Liver (tissue), 9 donors: ENCODE results near the gene SELENOO. TPM values are rescaled to one million over a fixed set of nuclear protein-coding genes. Genes with fewer than 3 reads are reported as not detected.

Experiments used
- DNase-seq: peaks from one replicate; pipeline ENCODE4 v3.0.0-alpha.2; 2017; ENCODE audit warnings: low spot score
- H3K27ac ChIP-seq, 2 donors: one replicate each; pipeline ENCODE4 v1.7.0; 2013; ENCODE audit warnings: inconsistent platforms in 2 of 2, low read length in 2 of 2, control low read depth in 1 of 2, low read depth in 1 of 2, mild to moderate bottlenecking in 1 of 2
- H3K27me3 ChIP-seq, 4 donors: one replicate each; pipeline versions ENCODE4 v1.6.1 to v1.7.0; 2013; ENCODE audit warnings: low read length in 3 of 4, inconsistent platforms in 1 of 4, mild to moderate bottlenecking in 1 of 4, moderate library complexity in 1 of 4; ENCODE audit not compliant: control insufficient read depth in 4 of 4, insufficient read depth in 4 of 4
- H3K36me3 ChIP-seq, 4 donors: one replicate each; pipeline versions ENCODE4 v1.6.1 to v1.7.0; 2013; ENCODE audit warnings: low read length in 3 of 4, mild to moderate bottlenecking in 3 of 4, low read depth in 1 of 4, moderate library complexity in 1 of 4; ENCODE audit not compliant: control insufficient read depth in 4 of 4, insufficient read depth in 3 of 4
- H3K4me1 ChIP-seq, 4 donors: one replicate each; pipeline versions ENCODE4 v1.6.1 to v1.7.0; 2013; ENCODE audit warnings: low read length in 3 of 4, mild to moderate bottlenecking in 3 of 4, moderate library complexity in 1 of 4; ENCODE audit not compliant: control insufficient read depth in 4 of 4, insufficient read depth in 4 of 4
- H3K4me3 ChIP-seq, 3 donors: one replicate each; pipeline versions ENCODE4 v1.6.1 to v1.7.0; 2013; ENCODE audit warnings: low read length in 3 of 3, control low read depth in 1 of 3, low read depth in 1 of 3, mild to moderate bottlenecking in 1 of 3
- H3K9ac ChIP-seq, 2 donors: one replicate each; pipeline ENCODE4 v1.7.0; 2013; ENCODE audit warnings: low read length in 2 of 2, mild to moderate bottlenecking in 2 of 2, moderate library complexity in 2 of 2, control low read depth in 1 of 2, low read depth in 1 of 2
- H3K9me3 ChIP-seq, 4 donors: one replicate each; pipeline versions ENCODE4 v1.6.1 to v1.7.0; 2013; ENCODE audit warnings: low read length in 3 of 4; ENCODE audit not compliant: control insufficient read depth in 4 of 4
- ATF3 ChIP-seq: IDR thresholded peaks from 2 replicates; pipeline ENCODE4 v1.6.1; 2016; ENCODE audit warnings: antibody characterized with exemption
- CTCF ChIP-seq: fragments of 150-350 bp; IDR thresholded peaks from 2 replicates; pipeline ENCODE4 v1.5.1; 2017; ENCODE audit warnings: improper control_type of control experiment, low read depth, low read length; ENCODE audit not compliant: missing input control
- FOXA2 ChIP-seq: IDR thresholded peaks from 2 replicates; pipeline ENCODE4 v1.6.1; 2016; ENCODE audit warnings: antibody characterized with exemption
- GABPA ChIP-seq, 2 donors: IDR thresholded peaks in 1 of 2; conservative IDR thresholded peaks in 1 of 2; 2 replicates each; pipeline ENCODE4 v1.6.1; 2016; ENCODE audit warnings: antibody characterized with exemption in 2 of 2, mild to moderate bottlenecking in 1 of 2, moderate library complexity in 1 of 2
- HNF4A ChIP-seq, 2 donors: conservative IDR thresholded peaks; 2 replicates each; pipeline ENCODE4 v1.6.1; 2016; ENCODE audit warnings: antibody characterized with exemption in 2 of 2, mild to moderate bottlenecking in 2 of 2
- HNF4G ChIP-seq: IDR thresholded peaks from 2 replicates; pipeline ENCODE4 v1.6.1; 2016; ENCODE audit warnings: antibody characterized with exemption
- RAD21 ChIP-seq, 2 donors: IDR thresholded peaks; 2 replicates each; pipeline ENCODE4 v1.6.1; 2016; ENCODE audit warnings: antibody characterized with exemption in 2 of 2, mild to moderate bottlenecking in 2 of 2
- REST ChIP-seq: IDR thresholded peaks from 2 replicates; pipeline ENCODE4 v1.6.1; 2016; ENCODE audit warnings: antibody characterized with exemption, mild to moderate bottlenecking
- RXRA ChIP-seq, 2 donors: IDR thresholded peaks; 2 replicates each; pipeline ENCODE4 v1.6.1; 2017 to 2018; ENCODE audit warnings: antibody characterized with exemption in 2 of 2, mild to moderate bottlenecking in 1 of 2
- SP1 ChIP-seq: IDR thresholded peaks from 2 replicates; pipeline ENCODE4 v1.6.1; 2018; ENCODE audit warnings: antibody characterized with exemption, mild to moderate bottlenecking
- TAF1 ChIP-seq: conservative IDR thresholded peaks from 2 replicates; pipeline ENCODE4 v1.6.1; 2016; ENCODE audit warnings: antibody characterized with exemption, mild to moderate bottlenecking
- YY1 ChIP-seq: IDR thresholded peaks from 2 replicates; pipeline ENCODE4 v1.6.1; 2016; ENCODE audit warnings: antibody characterized with exemption, mild to moderate bottlenecking
- ZBTB33 ChIP-seq: IDR thresholded peaks from 2 replicates; pipeline ENCODE4 v1.6.1; 2016; ENCODE audit warnings: antibody characterized with exemption
- WGBS: extraction: QIAGEN DNeasy Blood & Tissue Kit; methylation state at CpG from one replicate; pipeline ENCODE4 v1.1.7; 2013; 5-methylcytosine and 5-hydroxymethylcytosine counted together
- polyA plus RNA-seq, 2 donors: library from polyadenylated mRNA; stranded (reverse) in 1 of 2; unstranded in 1 of 2; fragments of 200-250 nt in 1 of 2; fragments of >200 nt in 1 of 2; fragmentation: Nextera tagmentation in 1 of 2; extraction: Ambion mirVana in 1 of 2; gene quantifications; one replicate each; pipeline versions ENCODE4 v1.2.1 to v1.2.3, GENCODE V29; 2013 to 2015
- total RNA-seq, 2 donors: library from RNA; depleted of rRNA; stranded (reverse); fragments of >200 nt; gene quantifications; one replicate each; pipeline ENCODE4 v1.2.3, GENCODE V29; 2014
- donor health status: healthy.
- donor health status: healthy.
- donor health status: healthy.
- donor health status: healthy.
- donor health status: healthy.

SELENOO gene
- total and polyA plus RNA-seq, 4 donors, result 16.4 to 59.2 (median 42.2) TPM

GRCh38 chr22:50201191-50202129 lies 649 bp downstream of the SELENOO start:
- no peaks in the 10 kb centered on the region for H3K9me3 ChIP-seq
- H3K4me1 ChIP-seq, result peaks cover 8 to 68% (median 43%) of the 10 kb centered on the region in 4 donors
- H3K9ac ChIP-seq, result peak overlapping the region; percentile 78 to 92
- peak in 1 of 2 donors; percentile 55 for TF ChIP-seq HNF4A (conservative IDR thresholded peaks at IDR 0.05)
- TF ChIP-seq RXRA (IDR thresholded peaks at IDR 0.05), result no peak
- TF ChIP-seq REST, result no peak
- 2% methylated on average over 115 of the region's 115 CpGs for WGBS
- peaks cover 0 to 14% (median 1%) of the 10 kb centered on the region in 4 donors for H3K36me3 ChIP-seq
- peak; percentile 61 for DNase-seq
- peak overlapping the region; percentile 84 to 97 (median 87) for H3K4me3 ChIP-seq
- no peaks in the 10 kb centered on the region for H3K27me3 ChIP-seq
- peak overlapping the region; percentile 53 to 62 for H3K27ac ChIP-seq

- TF ChIP-seq HNF4A (conservative IDR thresholded peaks at IDR 0.05), result peak; percentile 76 to 77
- TF ChIP-seq YY1, result peak; percentile 37
- TF ChIP-seq HNF4G, result peak; percentile 42
- no peak for TF ChIP-seq FOXA2
- TF ChIP-seq SP1, result peak; percentile 53
- TF ChIP-seq RXRA (IDR thresholded peaks at IDR 0.05), result peak; percentile 43 to 60
- peak overlapping the region; percentile 84 to 97 (median 87) for H3K4me3 ChIP-seq
- H3K9me3 ChIP-seq, result no peaks in the 10 kb centered on the region
- H3K27me3 ChIP-seq, result no peaks in the 10 kb centered on the region
- peak; percentile 63 for DNase-seq
- peaks cover 0 to 16% (median 2%) of the 10 kb centered on the region in 4 donors for H3K36me3 ChIP-seq
- H3K27ac ChIP-seq, result peak overlapping the region; percentile 53 to 62
- 35% methylated on average over 13 of the region's 13 CpGs for WGBS
- peak overlapping the region; percentile 78 to 92 for H3K9ac ChIP-seq
- peaks cover 8 to 68% (median 49%) of the 10 kb centered on the region in 4 donors for H3K4me1 ChIP-seq
Observed at GRCh38 chr22:50202130-50202666, 1.4 kb downstream of the SELENOO start.

GRCh38 chr22:50203288-50203687 lies 2.5 kb downstream of the SELENOO start:
- Histone ChIP-seq H3K4me3 (no peak overlapping the region), H3K27me3 (no peaks in the 10 kb centered on the region), H3K27ac (peak overlapping the region; percentile 25 to 53), H3K4me1 (peaks cover 8 to 73% (median 55%) of the 10 kb centered on the region in 4 donors), H3K36me3 (peaks cover 0 to 10% (median 3%) of the 10 kb centered on the region in 4 donors), H3K9ac (no peak overlapping the region), H3K9me3 (no peaks in the 10 kb centered on the region)
- 97% methylated on average over 1 of the region's 1 CpG for WGBS
- DNase-seq, result no peak
- no peak for TF ChIP-seq RAD21 (IDR thresholded peaks at IDR 0.05)
- TF ChIP-seq TAF1, result no peak
- TF ChIP-seq YY1, result no peak
- no peak for TF ChIP-seq GABPA (IDR thresholded peaks at IDR 0.05 in 1 of 2, conservative IDR thresholded peaks at IDR 0.05 in 1 of 2)
- no peak for TF ChIP-seq ATF3
- TF ChIP-seq CTCF, result no peak
- no peak for TF ChIP-seq REST
- no peak for TF ChIP-seq ZBTB33
